Neuron (in vitro differentiated cells): Measurements from ENCODE around the gene LENG8.

Source experiments
- H2AFZ ChIP-seq: one replicate; pipeline ENCODE4 v1.6.1; 2013; ENCODE audit warnings: low read depth, mild to moderate bottlenecking, inconsistent platforms, low read length, moderate library complexity
- H3K27me3 ChIP-seq: one replicate; pipeline ENCODE4 v1.6.1; 2013; ENCODE audit warnings: low read length; ENCODE audit not compliant: insufficient read depth
- H3K36me3 ChIP-seq: one replicate; pipeline ENCODE4 v1.6.1; 2013; ENCODE audit warnings: low read length; ENCODE audit not compliant: insufficient read depth
- H3K4me1 ChIP-seq: one replicate; pipeline ENCODE4 v1.6.1; 2013; ENCODE audit warnings: low read length; ENCODE audit not compliant: insufficient read depth
- H3K4me3 ChIP-seq: 2 replicates; pipeline ENCODE4 v1.5.1; 2013; ENCODE audit warnings: mild to moderate bottlenecking, low read length, moderate library complexity
- H3K9me3 ChIP-seq: one replicate; pipeline ENCODE4 v1.6.1; 2013; ENCODE audit warnings: low read length

Gene LENG8

DNA sequence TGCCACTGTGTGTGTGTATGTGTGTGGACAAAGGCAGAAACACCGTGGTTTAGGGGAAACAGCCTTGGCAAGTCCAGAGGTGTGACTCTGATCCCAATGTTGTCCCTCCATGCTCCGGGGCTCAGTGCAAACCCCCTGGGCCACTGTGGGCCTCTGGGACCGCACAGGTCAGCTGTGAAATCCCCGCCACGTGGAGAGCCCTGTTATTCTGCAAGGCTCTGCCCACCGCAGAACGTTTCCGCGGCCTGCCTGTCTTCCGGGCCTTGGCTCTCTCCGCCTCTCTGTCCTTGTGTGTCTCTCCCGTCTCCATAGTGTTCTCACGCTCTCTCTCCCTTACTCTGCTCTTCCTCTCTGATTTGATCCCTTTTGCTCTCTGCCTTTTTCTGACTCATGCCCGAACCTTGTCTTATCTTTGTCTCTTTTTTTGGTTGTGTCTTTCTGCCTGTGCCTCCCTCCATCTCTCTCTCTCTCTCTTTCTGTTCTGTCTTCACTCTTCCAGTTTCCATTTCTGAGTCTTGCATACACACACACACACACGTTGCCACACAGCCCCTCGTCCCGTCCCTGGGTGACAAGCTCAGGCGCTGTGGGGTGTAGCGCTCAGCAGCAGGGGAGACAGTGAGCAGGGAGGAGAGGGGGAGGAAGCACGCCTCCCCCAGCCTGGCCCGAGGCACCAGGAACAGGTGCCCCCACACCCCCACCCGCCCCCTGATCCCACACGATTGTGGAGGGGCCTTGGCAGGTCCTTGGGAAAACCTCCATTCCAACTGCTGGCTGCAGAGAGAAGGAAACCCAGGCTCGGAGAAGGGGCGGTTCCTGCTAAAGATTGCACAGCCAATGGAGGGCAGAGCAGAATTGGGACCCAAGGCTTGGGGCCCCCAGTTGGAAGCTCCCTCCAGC lies 30.7 kb upstream of the LENG8 start:
- H3K4me3 ChIP-seq = peak overlapping the region; percentile 44
- H3K4me1 ChIP-seq = peaks cover 58% of the 10 kb centered on the region
- no peaks in the 10 kb centered on the region for H3K9me3 ChIP-seq
- H3K36me3 ChIP-seq = peaks cover 39% of the 10 kb centered on the region
- no peaks in the 10 kb centered on the region for H3K27me3 ChIP-seq
- H2AFZ ChIP-seq = no peak overlapping the region

DNA sequence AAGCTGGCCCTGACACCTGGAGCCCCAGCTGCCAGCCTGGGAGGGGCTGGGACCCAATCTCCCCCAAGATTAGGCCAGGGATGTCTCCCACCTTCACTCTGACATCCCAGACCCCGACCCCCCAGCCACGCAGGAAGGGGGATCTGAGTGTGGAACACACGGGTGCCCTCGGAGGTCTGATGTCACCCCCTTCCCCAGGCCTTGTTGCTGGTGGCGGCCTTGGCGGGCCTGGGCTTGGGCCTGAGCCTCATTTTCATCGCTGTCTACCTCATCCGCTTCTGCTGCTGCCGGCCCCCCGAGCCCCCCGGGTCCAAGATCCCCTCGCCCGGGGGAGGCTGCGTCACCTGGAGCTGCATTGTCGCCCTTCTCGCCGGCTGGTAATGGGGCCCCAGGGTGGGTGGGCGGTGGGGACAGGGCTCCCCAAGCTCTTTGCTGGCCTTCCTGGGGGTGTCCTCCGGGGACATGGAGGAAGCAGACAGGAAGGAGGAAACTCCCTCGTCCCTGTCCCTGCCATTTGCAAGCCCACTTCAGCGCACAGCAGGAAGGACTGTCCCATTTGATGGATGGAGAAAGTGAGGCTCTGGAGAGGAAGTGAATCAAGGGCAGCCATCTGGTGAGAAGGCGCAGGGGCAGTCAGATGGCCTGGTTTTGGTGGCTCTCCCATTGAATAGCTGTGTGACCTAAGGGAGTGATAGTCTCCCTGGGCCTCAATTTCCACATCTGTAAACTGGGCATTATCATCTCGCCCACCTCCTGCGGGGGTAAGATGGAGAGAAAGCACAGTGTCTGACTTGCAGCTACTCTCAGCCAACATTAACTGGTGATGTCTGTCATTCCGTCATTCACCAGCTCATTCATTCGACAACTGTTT lies 29.8 kb upstream of the LENG8 start:
- Histone ChIP-seq H3K4me1 (peaks cover 58% of the 10 kb centered on the region), H2AFZ (no peak overlapping the region), H3K27me3 (no peaks in the 10 kb centered on the region), H3K4me3 (no peak overlapping the region), H3K36me3 (peaks cover 46% of the 10 kb centered on the region), H3K9me3 (no peaks in the 10 kb centered on the region)

DNA sequence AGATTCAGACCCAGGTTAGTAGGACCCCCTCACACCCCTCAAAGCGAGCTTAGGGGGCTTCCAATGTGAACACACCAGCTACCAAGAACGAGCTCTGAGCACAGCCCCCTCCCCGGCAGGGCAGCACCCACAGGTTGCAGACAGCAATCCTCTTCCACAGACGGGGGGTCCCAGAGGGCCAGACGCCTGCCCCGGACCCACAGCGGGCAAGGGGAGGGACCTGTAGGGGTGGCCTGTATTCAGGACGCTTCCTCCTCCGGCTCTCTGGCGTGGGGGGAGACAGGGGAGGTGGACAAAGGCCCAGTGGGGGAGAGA lies 29.0 kb upstream of the LENG8 start:
- Histone ChIP-seq H2AFZ (no peak overlapping the region), H3K4me3 (peak overlapping the region; percentile 2), H3K36me3 (peaks cover 54% of the 10 kb centered on the region), H3K4me1 (peaks cover 58% of the 10 kb centered on the region), H3K9me3 (no peaks in the 10 kb centered on the region), H3K27me3 (no peaks in the 10 kb centered on the region)

- peaks cover 58% of the 10 kb centered on the region for H3K4me1 ChIP-seq
- H3K36me3 ChIP-seq = peaks cover 59% of the 10 kb centered on the region
- H3K27me3 ChIP-seq = no peaks in the 10 kb centered on the region
- peak overlapping the region; percentile 36 for H3K4me3 ChIP-seq
- no peaks in the 10 kb centered on the region for H3K9me3 ChIP-seq
- H2AFZ ChIP-seq = no peak overlapping the region
Measured at GRCh38 chr19:54420383-54421168, 28.4 kb upstream of the LENG8 start.

- Histone ChIP-seq H3K27me3 (no peaks in the 10 kb centered on the region), H3K36me3 (peaks cover 63% of the 10 kb centered on the region), H2AFZ (no peak overlapping the region), H3K4me3 (no peak overlapping the region), H3K4me1 (peaks cover 58% of the 10 kb centered on the region), H3K9me3 (no peaks in the 10 kb centered on the region)
Measured at GRCh38 chr19:54421169-54421516, 27.9 kb upstream of the LENG8 start.

DNA sequence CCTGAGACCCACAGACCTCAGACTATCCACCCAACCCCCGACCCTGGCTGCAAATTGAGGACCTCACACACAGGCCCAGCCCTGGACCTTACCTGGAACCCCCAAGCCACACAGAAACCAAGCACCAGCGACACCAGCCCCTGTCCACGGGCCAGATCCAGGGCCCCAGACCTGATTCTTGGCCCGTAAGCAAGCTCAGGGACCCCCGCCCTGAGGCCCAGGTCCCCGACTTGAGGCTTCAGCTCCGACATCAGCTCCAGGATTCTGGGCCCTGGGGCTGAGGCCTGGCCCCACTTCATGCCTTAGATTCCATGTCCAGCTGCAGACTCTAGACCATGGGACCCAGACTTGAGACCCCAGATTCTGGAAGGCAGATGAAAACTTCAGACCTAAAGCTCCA lies 27.5 kb upstream of the LENG8 start:
- Histone ChIP-seq H3K9me3 (no peaks in the 10 kb centered on the region), H3K4me1 (peaks cover 56% of the 10 kb centered on the region), H3K4me3 (no peak overlapping the region), H3K36me3 (peaks cover 67% of the 10 kb centered on the region), H2AFZ (no peak overlapping the region), H3K27me3 (no peaks in the 10 kb centered on the region)

DNA sequence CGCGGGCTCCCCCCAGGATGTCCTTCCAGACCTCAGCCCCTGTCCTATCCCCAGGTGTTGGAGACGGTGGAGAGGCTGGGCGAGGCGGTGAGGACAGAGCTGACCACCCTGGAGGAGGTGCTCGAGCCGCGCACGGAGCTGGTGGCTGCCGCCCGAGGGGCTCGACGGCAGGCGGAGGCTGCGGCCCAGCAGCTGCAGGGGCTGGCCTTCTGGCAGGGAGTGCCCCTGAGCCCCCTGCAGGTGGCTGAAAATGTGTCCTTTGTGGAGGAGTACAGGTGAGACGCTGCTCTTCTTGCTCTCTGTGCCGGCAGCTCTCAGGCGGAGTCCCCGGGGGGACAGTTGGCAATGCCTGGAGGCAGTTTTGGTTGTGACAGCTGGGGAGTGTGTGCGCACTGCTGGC lies 26.9 kb upstream of the LENG8 start:
- H3K4me3 ChIP-seq = no peak overlapping the region
- no peaks in the 10 kb centered on the region for H3K9me3 ChIP-seq
- H3K36me3 ChIP-seq = peaks cover 66% of the 10 kb centered on the region
- no peak overlapping the region for H2AFZ ChIP-seq
- peaks cover 50% of the 10 kb centered on the region for H3K4me1 ChIP-seq
- no peaks in the 10 kb centered on the region for H3K27me3 ChIP-seq

GRCh38 chr19:54424201-54424600 lies 24.8 kb upstream of the LENG8 start:
- H2AFZ ChIP-seq = no peak overlapping the region
- no peaks in the 10 kb centered on the region for H3K9me3 ChIP-seq
- H3K4me1 ChIP-seq = peaks cover 29% of the 10 kb centered on the region
- no peaks in the 10 kb centered on the region for H3K27me3 ChIP-seq
- no peak overlapping the region for H3K4me3 ChIP-seq
- peaks cover 67% of the 10 kb centered on the region for H3K36me3 ChIP-seq

DNA sequence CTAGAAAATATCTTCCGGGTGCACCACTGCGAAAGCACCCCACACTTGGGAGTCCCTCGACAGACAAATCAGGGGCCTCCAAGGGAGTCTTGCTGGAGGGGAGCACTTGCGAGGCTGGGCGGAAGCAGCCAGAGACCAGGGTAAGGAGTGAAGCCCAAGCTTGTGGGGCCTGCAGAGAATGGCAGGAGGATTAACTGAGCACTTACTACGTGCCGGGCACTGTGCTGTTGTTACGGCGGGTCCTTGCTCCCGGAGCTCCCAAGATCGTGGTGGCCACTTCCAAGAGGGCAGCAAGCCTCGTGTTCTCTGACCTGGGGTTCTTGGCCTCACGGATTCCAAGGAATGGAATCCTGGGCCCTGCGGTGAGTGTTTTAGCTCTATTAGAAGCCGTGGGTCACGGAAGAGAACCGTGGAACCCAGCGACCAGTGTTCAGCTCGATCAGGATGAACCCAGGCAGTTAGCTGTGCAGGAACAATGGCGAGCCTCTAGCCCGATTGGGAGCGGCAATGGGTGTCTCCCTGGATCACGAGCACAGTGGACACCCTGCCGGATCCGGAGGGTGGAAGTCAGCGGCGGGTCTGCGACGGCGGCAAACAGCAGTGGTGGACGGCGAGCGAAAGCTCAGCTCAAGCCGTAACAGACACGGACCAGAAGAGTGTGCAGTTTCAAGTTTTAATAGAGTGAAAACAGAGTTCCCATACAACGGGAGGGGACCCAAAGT lies 24.2 kb upstream of the LENG8 start:
- Histone ChIP-seq H2AFZ (no peak overlapping the region), H3K9me3 (no peaks in the 10 kb centered on the region), H3K4me1 (peaks cover 25% of the 10 kb centered on the region), H3K27me3 (no peaks in the 10 kb centered on the region), H3K4me3 (no peak overlapping the region), H3K36me3 (peaks cover 62% of the 10 kb centered on the region)

GRCh38 chr19:54425382-54425723 lies 23.6 kb upstream of the LENG8 start:
- Histone ChIP-seq H3K36me3 (peaks cover 62% of the 10 kb centered on the region), H3K9me3 (no peaks in the 10 kb centered on the region)

GRCh38 chr19:54426291-54426931 lies 22.6 kb upstream of the LENG8 start:
- Histone ChIP-seq H3K4me3 (no peak overlapping the region), H2AFZ (no peak overlapping the region), H3K4me1 (peaks cover 27% of the 10 kb centered on the region), H3K27me3 (no peaks in the 10 kb centered on the region), H3K36me3 (peaks cover 65% of the 10 kb centered on the region), H3K9me3 (no peaks in the 10 kb centered on the region)

More at GRCh38 chr19:54425382-54425723, 23.6 kb upstream of the LENG8 start:
- H2AFZ ChIP-seq = no peak overlapping the region
- H3K4me1 ChIP-seq = peaks cover 26% of the 10 kb centered on the region
- H3K4me3 ChIP-seq = no peak overlapping the region
- no peaks in the 10 kb centered on the region for H3K27me3 ChIP-seq

DNA sequence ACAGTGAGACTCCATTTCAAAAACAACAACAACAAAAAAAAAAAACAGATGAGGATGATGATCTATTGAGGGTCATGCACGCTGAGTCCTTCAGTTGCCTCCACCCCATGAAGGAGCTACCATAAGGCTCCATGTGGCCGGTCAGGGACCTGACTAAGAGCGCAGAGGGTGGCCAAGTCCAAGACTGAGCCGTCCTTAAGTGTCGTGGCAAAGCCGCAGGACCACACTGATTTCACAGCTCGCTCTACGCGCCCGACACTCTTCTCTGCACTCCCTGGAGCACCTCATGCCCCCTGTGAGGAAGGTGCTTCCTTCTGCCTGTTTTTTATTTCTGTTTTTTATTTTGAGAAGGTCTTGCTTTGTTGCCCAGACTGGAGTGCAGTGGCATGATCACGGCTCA lies 21.4 kb upstream of the LENG8 start:
- Histone ChIP-seq H3K36me3 (peaks cover 64% of the 10 kb centered on the region), H3K4me1 (peaks cover 17% of the 10 kb centered on the region), H3K27me3 (no peaks in the 10 kb centered on the region)

More for the DNA sequence above, 21.4 kb upstream of the LENG8 start:
- Histone ChIP-seq H2AFZ (no peak overlapping the region), H3K4me3 (no peak overlapping the region), H3K9me3 (no peaks in the 10 kb centered on the region)
